ENCODE results near the gene WIPF1. TPM values are rescaled to one million over a fixed set of nuclear protein-coding genes. Genes with fewer than 3 reads are reported as not detected.

WIPF1 gene
- total and polyA plus RNA-seq, 7 donors, result 9.0 to 51.0 (median 37.8) TPM

- Histone ChIP-seq H3K27me3 (no peaks in the 10 kb centered on the region), H3K4me3 (no peak overlapping the region), H3K4me1 (peaks cover 0 to 24% (median 13%) of the 10 kb centered on the region in 4 donors), H3K9me3 (no peaks in the 10 kb centered on the region), H3K36me3 (peaks cover 16 to 63% (median 28%) of the 10 kb centered on the region in 4 donors), H3K27ac (no peak overlapping the region)
- TF ChIP-seq POLR2A (IDR thresholded peaks at IDR 0.05) (no peak), POLR2AphosphoS5 (IDR thresholded peaks at IDR 0.05) (no peak), EP300 (IDR thresholded peaks at IDR 0.05) (no peak), CTCF (IDR thresholded peaks at IDR 0.05) (no peak)
- 94% methylated on average over 33 of the region's 33 CpGs for WGBS, 2 donors
- no peak for DNase-seq
- intact Hi-C loops (cut with DNase I), result no loop called here
Measured at GRCh38 chr2:174571669-174572323, 25.8 kb downstream of the WIPF1 start.

GRCh38 chr2:174570318-174570958 lies 27.2 kb downstream of the WIPF1 start:
- Histone ChIP-seq H3K27ac (no peak overlapping the region), H3K27me3 (no peaks in the 10 kb centered on the region), H3K36me3 (peaks cover 21 to 69% (median 34%) of the 10 kb centered on the region in 4 donors), H3K9me3 (no peaks in the 10 kb centered on the region), H3K4me1 (peaks cover 0 to 21% (median 13%) of the 10 kb centered on the region in 4 donors), H3K4me3 (no peak overlapping the region)
- intact Hi-C loops (cut with DNase I), result no loop called here
- WGBS, 2 donors, result 84 to 93% methylated on average over 8 of the region's 8 CpGs
- TF ChIP-seq POLR2A (IDR thresholded peaks at IDR 0.05), result no peak
- TF ChIP-seq POLR2AphosphoS5 (IDR thresholded peaks at IDR 0.05), result no peak
- TF ChIP-seq EP300 (IDR thresholded peaks at IDR 0.05), result no peak
- no peak for TF ChIP-seq CTCF (IDR thresholded peaks at IDR 0.05)
- no peak for DNase-seq

GRCh38 chr2:174569678-174570077 lies 27.9 kb downstream of the WIPF1 start:
- Histone ChIP-seq H3K4me1 (peaks cover 0 to 15% (median 11%) of the 10 kb centered on the region in 4 donors), H3K27ac (no peak overlapping the region), H3K27me3 (no peaks in the 10 kb centered on the region), H3K36me3 (peaks cover 21 to 76% (median 35%) of the 10 kb centered on the region in 4 donors), H3K9me3 (no peaks in the 10 kb centered on the region), H3K4me3 (no peak overlapping the region)
- intact Hi-C loops (cut with DNase I), result no loop called here
- no peak for DNase-seq
- TF ChIP-seq EP300 (IDR thresholded peaks at IDR 0.05) (no peak), POLR2AphosphoS5 (IDR thresholded peaks at IDR 0.05) (no peak), CTCF (IDR thresholded peaks at IDR 0.05) (no peak), POLR2A (IDR thresholded peaks at IDR 0.05) (no peak)
- 0 to 93% methylated on average over 1 of the region's 1 CpG for WGBS, 2 donors

- TF ChIP-seq CTCF (IDR thresholded peaks at IDR 0.05) (no peak), POLR2AphosphoS5 (IDR thresholded peaks at IDR 0.05) (no peak), POLR2A (IDR thresholded peaks at IDR 0.05) (no peak), EP300 (IDR thresholded peaks at IDR 0.05) (no peak)
- intact Hi-C loops (cut with DNase I), result no loop called here
- H3K36me3 ChIP-seq, result peaks cover 21 to 81% (median 35%) of the 10 kb centered on the region in 4 donors
Measured at GRCh38 chr2:174568425-174568824, 29.2 kb downstream of the WIPF1 start.

More at GRCh38 chr2:174568425-174568824, 29.2 kb downstream of the WIPF1 start:
- DNase-seq, result no peak
- Histone ChIP-seq H3K27ac (no peak overlapping the region), H3K4me1 (peaks cover 0 to 2% (median under 1%) of the 10 kb centered on the region in 4 donors), H3K4me3 (no peak overlapping the region), H3K27me3 (no peaks in the 10 kb centered on the region), H3K9me3 (no peaks in the 10 kb centered on the region)
